Stimulated activated CD4-positive, alpha-beta T cell treated with anti-CD3 and anti-CD28 coated beads, Interleukin-12 subunit alpha, Interleukin-12 subunit beta, amount 100 ng/mL, for 4 hours (primary cell): ENCODE data around the gene PPP1R15A.
"Not testable (repeated sequence)": the region's sequence is repeated elsewhere in the genome, so short reads cannot be mapped to it uniquely, and the experiment has no call there.

Experiments
- DNase-seq: peaks from one replicate; pipeline ENCODE4 v3.0.0-alpha.2; 2020

Gene PPP1R15A

GRCh38 chr19:48918071-48918470 is 45.9 kb downstream of the PPP1R15A start:
- no peak for DNase-seq

- no peak for DNase-seq
Measured at GRCh38 chr19:48918801-48919247, 46.6 kb downstream of the PPP1R15A start.

DNA sequence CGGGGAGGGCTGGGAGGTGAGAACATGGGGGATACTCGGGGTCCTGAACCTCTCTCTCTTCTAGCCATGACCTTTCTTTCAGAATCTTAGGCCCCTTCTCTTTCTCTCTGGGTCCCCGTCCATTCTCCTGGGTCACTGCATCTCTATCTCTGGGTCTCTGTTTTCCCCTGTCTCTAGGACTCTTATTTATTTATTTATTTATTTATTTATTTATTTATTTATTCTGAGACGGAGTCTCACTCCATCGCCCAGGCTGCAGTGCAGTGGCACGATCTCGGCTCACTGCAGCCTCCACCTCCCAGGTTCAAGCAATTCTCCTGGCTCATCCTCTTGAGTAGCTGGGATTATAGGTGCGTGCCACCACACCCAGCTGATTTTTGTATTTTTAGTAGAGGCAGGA is 47.0 kb downstream of the PPP1R15A start:
- DNase-seq, result not testable (repeated sequence)

DNA sequence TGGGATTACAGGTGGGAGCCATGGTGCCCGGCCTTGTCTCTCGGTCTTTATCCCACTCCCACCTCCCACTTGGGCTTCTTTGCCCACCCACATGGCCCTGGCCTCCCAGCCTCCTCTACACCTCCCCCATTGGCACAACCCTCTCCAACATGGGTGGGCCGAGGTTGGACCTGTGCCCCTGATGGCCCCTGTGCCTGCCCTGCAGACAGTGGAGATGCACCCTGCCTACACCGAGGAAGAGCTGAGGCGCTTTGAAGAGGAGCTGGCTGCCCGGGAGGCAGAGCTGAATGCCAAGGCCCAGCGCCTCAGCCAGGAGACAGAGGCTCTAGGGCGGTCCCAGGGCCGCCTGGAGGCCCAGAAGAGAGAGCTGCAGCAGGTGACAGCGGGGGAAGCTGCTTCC is 48.7 kb downstream of the PPP1R15A start:
- no peak for DNase-seq

- DNase-seq, result no peak
Measured at GRCh38 chr19:48921721-48922500, 49.7 kb downstream of the PPP1R15A start.

DNA sequence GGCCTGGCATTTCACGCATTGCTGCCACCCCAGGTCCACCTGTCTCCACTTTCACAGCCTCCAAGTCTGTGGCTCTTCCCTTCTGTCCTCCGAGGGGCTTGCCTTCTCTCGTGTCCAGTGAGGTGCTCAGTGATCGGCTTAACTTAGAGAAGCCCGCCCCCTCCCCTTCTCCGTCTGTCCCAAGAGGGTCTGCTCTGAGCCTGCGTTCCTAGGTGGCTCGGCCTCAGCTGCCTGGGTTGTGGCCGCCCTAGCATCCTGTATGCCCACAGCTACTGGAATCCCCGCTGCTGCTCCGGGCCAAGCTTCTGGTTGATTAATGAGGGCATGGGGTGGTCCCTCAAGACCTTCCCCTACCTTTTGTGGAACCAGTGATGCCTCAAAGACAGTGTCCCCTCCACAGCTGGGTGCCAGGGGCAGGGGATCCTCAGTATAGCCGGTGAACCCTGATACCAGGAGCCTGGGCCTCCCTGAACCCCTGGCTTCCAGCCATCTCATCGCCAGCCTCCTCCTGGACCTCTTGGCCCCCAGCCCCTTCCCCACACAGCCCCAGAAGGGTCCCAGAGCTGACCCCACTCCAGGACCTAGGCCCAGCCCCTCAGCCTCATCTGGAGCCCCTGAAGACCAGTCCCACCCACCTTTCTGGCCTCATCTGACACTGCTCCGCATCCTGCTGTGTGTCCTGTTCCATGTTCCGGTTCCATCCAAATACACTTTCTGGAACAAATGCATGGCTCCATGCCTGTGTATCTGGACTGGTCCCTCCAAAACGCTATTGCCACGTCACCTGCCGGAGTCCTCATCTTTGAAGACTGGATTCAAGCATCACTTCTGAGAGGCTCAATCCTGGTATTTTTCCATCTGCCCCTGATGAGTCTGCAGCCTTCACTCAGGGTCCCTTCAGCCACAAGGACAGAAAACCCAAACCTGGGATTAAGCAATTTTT is 50.6 kb downstream of the PPP1R15A start:
- no peak for DNase-seq

GRCh38 chr19:48925240-48925843 is 53.1 kb downstream of the PPP1R15A start:
- no peak for DNase-seq
